NCI-H748 treated with DMSO at 0.1 percent for 48 hours (cell line): Measurements from ENCODE around the gene DPYSL5.

ENCODE experiments used
- DNase-seq: peaks from one replicate; lab custom pipeline; 2025; lab: John Stamatoyannopoulos, UW

Gene DPYSL5

GRCh38 chr2:26968001-26968400, 120.1 kb downstream of the DPYSL5 start:
- DNase-seq = no peak

GRCh38 chr2:26969077-26969844, 121.3 kb downstream of the DPYSL5 start:
- no peak for DNase-seq

- peak; percentile 95 for DNase-seq
These were observed 122.5 kb downstream of the DPYSL5 start, which contains the start of gene MAPRE3 for GRCh38 chr2:26970244-26970927. TSS of gene MAPRE3 (plus strand) at chr2:26970637. CDS start at chr2:27022219, 51,582 bp downstream.

GRCh38 chr2:26970928-26971627, 123.1 kb downstream of the DPYSL5 start:
- DNase-seq = peak; percentile 7

- no peak for DNase-seq
These were observed 124.2 kb downstream of the DPYSL5 start for GRCh38 chr2:26971911-26972786.

- no peak for DNase-seq
These were observed 126.4 kb downstream of the DPYSL5 start for GRCh38 chr2:26974352-26974751.

GRCh38 chr2:26975102-26975501, 127.2 kb downstream of the DPYSL5 start:
- no peak for DNase-seq

- DNase-seq = no peak
These were observed 127.7 kb downstream of the DPYSL5 start for GRCh38 chr2:26975656-26976055.

GRCh38 chr2:26976237-26976636, 128.3 kb downstream of the DPYSL5 start:
- no peak for DNase-seq

- DNase-seq = no peak
These were observed 129.1 kb downstream of the DPYSL5 start for GRCh38 chr2:26977012-26977411.

- DNase-seq = peak; percentile 3
These were observed 130.2 kb downstream of the DPYSL5 start for GRCh38 chr2:26978061-26978596.

GRCh38 chr2:26979741-26980140, 131.8 kb downstream of the DPYSL5 start:
- no peak for DNase-seq

GRCh38 chr2:26980971-26981370, 133.0 kb downstream of the DPYSL5 start:
- DNase-seq = no peak

- DNase-seq = peak; percentile 93
These were observed 134.3 kb downstream of the DPYSL5 start for GRCh38 chr2:26982102-26982742.

- no peak for DNase-seq
These were observed 135.8 kb downstream of the DPYSL5 start for GRCh38 chr2:26983746-26984145.

GRCh38 chr2:26985807-26986206, 137.9 kb downstream of the DPYSL5 start:
- DNase-seq = no peak

GRCh38 chr2:26986576-26986975, 138.6 kb downstream of the DPYSL5 start:
- no peak for DNase-seq

- no peak for DNase-seq
These were observed 140.3 kb downstream of the DPYSL5 start for GRCh38 chr2:26988058-26988860.

- DNase-seq = no peak
These were observed 141.2 kb downstream of the DPYSL5 start for GRCh38 chr2:26989156-26989555.

- no peak for DNase-seq
These were observed 143.8 kb downstream of the DPYSL5 start for GRCh38 chr2:26991717-26992116.
